GM18861 (cell line): Measurements from ENCODE around the gene TENM3.

ENCODE experiments used
- ATAC-seq: cut with Tn5 transposase; IDR thresholded peaks from one replicate; pipeline ENCODE4 v1.9.1; 2021; ENCODE audit not compliant: unreplicated experiment

Gene TENM3

GRCh38 chr4:182604161-182604622 lies 361.0 kb downstream of the TENM3 start:
- ATAC-seq, result no peak

- ATAC-seq, result no peak
Measured at GRCh38 chr4:182604953-182605352, 361.8 kb downstream of the TENM3 start.

- ATAC-seq, result no peak
Measured at GRCh38 chr4:182608525-182608924, 365.3 kb downstream of the TENM3 start.

GRCh38 chr4:182616476-182616875 lies 373.3 kb downstream of the TENM3 start:
- no peak for ATAC-seq

- no peak for ATAC-seq
Measured at GRCh38 chr4:182619660-182620059, 376.5 kb downstream of the TENM3 start.

- no peak for ATAC-seq
Measured at GRCh38 chr4:182620111-182620980, 377.1 kb downstream of the TENM3 start.

GRCh38 chr4:182624281-182624680 lies 381.1 kb downstream of the TENM3 start:
- no peak for ATAC-seq

- ATAC-seq, result no peak
Measured at GRCh38 chr4:182625193-182625592, 382.0 kb downstream of the TENM3 start.

- ATAC-seq, result no peak
Measured at GRCh38 chr4:182627996-182628395, 384.8 kb downstream of the TENM3 start.

- ATAC-seq, result no peak
Measured at GRCh38 chr4:182628544-182628943, 385.3 kb downstream of the TENM3 start.

- ATAC-seq, result no peak
Measured at GRCh38 chr4:182629096-182629495, 385.9 kb downstream of the TENM3 start.

- ATAC-seq, result no peak
Measured at GRCh38 chr4:182640491-182640890, 397.3 kb downstream of the TENM3 start.

- ATAC-seq, result no peak
Measured at GRCh38 chr4:182640932-182641331, 397.7 kb downstream of the TENM3 start.

GRCh38 chr4:182642831-182643230 lies 399.6 kb downstream of the TENM3 start:
- ATAC-seq, result peak; percentile 84

- ATAC-seq, result no peak
Measured at GRCh38 chr4:182643801-182644682, 400.8 kb downstream of the TENM3 start.

- no peak for ATAC-seq
Measured at GRCh38 chr4:182644683-182645050, 401.5 kb downstream of the TENM3 start.

- ATAC-seq, result no peak
Measured at GRCh38 chr4:182645511-182645910, 402.3 kb downstream of the TENM3 start.

- no peak for ATAC-seq
Measured at GRCh38 chr4:182647646-182648300, 404.6 kb downstream of the TENM3 start.

GRCh38 chr4:182648766-182649165 lies 405.6 kb downstream of the TENM3 start:
- ATAC-seq, result no peak

- ATAC-seq, result no peak
Measured at GRCh38 chr4:182649698-182650477, 406.7 kb downstream of the TENM3 start.

GRCh38 chr4:182653596-182653995 lies 410.4 kb downstream of the TENM3 start:
- no peak for ATAC-seq
